MCF 10A (cell line): ENCODE results near the gene FLT3. TPM values are rescaled to one million over a fixed set of nuclear protein-coding genes. Genes with fewer than 3 reads are reported as not detected.
"Not testable (repeated sequence)": the region's sequence is repeated elsewhere in the genome, so short reads cannot be mapped to it uniquely, and the experiment has no call there.

ENCODE experiments used
- Bru-seq: library from RNA; stranded (reverse); fragments of 400-500 nt; gene quantifications from one replicate; lab custom pipeline; 2021; lab: Mats Ljungman, UMichigan
- BruChase-seq, 2 experiments: library from RNA; stranded (reverse); fragments of 400-500 nt; gene quantifications; one replicate each; lab custom pipeline; 2021; lab: Mats Ljungman, UMichigan
- BruUV-seq: library from RNA; stranded (reverse); fragments of 400-500 nt; replicated peaks from 2 replicates; lab custom pipeline; 2021; lab: Mats Ljungman, UMichigan
- CTCF ChIA-PET: fragments of 300-600 bp; sonication (Branson Sonifier 250); formaldehyde crosslinking; extraction: SDS; loops from one replicate; lab custom pipeline; 2021; ENCODE audit warnings: antibody characterized with exemption, inconsistent platforms; lab: Yijun Ruan, JAX
- POLR2A ChIA-PET: fragments of 300-600, 350-650 bp; sonication (Branson Sonifier 250); formaldehyde crosslinking; extraction: SDS; loops from one replicate; lab custom pipeline; 2020; ENCODE audit warnings: antibody characterized with exemption, inconsistent platforms; lab: Yijun Ruan, JAX
- DNase-seq: peaks from one replicate; pipeline ENCODE4 v3.0.0-alpha.2; 2018; ENCODE audit not compliant: unreplicated experiment
- H3K27ac Mint-ChIP-seq: one replicate; pipeline ENCODE4 v1.8.0; 2022; ENCODE audit warnings: mild to moderate bottlenecking, low read depth, mixed read lengths; ENCODE audit not compliant: unreplicated experiment
- H3K27me3 Mint-ChIP-seq: one replicate; pipeline ENCODE4 v1.8.0; 2022; ENCODE audit warnings: mixed read lengths; ENCODE audit not compliant: insufficient read depth, unreplicated experiment
- H3K36me3 Mint-ChIP-seq: one replicate; pipeline ENCODE4 v1.8.0; 2022; ENCODE audit warnings: mild to moderate bottlenecking, moderate library complexity, mixed read lengths; ENCODE audit not compliant: insufficient read depth, unreplicated experiment
- H3K4me1 Mint-ChIP-seq: one replicate; pipeline ENCODE4 v1.8.0; 2022; ENCODE audit warnings: mixed read lengths; ENCODE audit not compliant: insufficient read depth, unreplicated experiment
- H3K4me3 Mint-ChIP-seq: one replicate; pipeline ENCODE4 v1.8.0; 2022; ENCODE audit warnings: mild to moderate bottlenecking, moderate library complexity, mixed read lengths; ENCODE audit not compliant: unreplicated experiment
- H3K9me3 Mint-ChIP-seq: one replicate; pipeline ENCODE4 v1.8.0; 2022; ENCODE audit warnings: mixed read lengths; ENCODE audit not compliant: unreplicated experiment
- CTCF ChIP-seq: fragments of 200-600 bp; IDR thresholded peaks from one replicate; pipeline ENCODE4 v1.8.0; 2022; ENCODE audit warnings: antibody characterized with exemption, mild to moderate bottlenecking; ENCODE audit not compliant: unreplicated experiment
- intact Hi-C: fragments of 100-400 bp; cut with micrococcal nuclease; formaldehyde crosslinking; loops from 2 replicates; pipeline ENCODE4 v1.14.1; 2022
- long read RNA-seq: library from polyadenylated mRNA; stranded (forward); transcript quantifications from one replicate; pipeline ENCODE4 v2.0.0, GENCODE V29; 2022
- total RNA-seq: library from RNA; stranded (reverse); gene quantifications from 2 replicates; pipeline ENCODE4 v1.2.3, GENCODE V29; 2022

FLT3 gene
- total RNA-seq = not detected in 2 replicates
- Bru-seq, nascent RNA = percentile 2 among the genes with signal in this experiment
- percentile 16 among the genes with signal in this experiment for BruChase-seq, experiment 1, labeled RNA remaining after a 6-hour chase
- BruChase-seq, experiment 2, labeled RNA remaining after a 2-hour chase = percentile 9 among the genes with signal in this experiment
- long read RNA-seq = 0 reads

DNA sequence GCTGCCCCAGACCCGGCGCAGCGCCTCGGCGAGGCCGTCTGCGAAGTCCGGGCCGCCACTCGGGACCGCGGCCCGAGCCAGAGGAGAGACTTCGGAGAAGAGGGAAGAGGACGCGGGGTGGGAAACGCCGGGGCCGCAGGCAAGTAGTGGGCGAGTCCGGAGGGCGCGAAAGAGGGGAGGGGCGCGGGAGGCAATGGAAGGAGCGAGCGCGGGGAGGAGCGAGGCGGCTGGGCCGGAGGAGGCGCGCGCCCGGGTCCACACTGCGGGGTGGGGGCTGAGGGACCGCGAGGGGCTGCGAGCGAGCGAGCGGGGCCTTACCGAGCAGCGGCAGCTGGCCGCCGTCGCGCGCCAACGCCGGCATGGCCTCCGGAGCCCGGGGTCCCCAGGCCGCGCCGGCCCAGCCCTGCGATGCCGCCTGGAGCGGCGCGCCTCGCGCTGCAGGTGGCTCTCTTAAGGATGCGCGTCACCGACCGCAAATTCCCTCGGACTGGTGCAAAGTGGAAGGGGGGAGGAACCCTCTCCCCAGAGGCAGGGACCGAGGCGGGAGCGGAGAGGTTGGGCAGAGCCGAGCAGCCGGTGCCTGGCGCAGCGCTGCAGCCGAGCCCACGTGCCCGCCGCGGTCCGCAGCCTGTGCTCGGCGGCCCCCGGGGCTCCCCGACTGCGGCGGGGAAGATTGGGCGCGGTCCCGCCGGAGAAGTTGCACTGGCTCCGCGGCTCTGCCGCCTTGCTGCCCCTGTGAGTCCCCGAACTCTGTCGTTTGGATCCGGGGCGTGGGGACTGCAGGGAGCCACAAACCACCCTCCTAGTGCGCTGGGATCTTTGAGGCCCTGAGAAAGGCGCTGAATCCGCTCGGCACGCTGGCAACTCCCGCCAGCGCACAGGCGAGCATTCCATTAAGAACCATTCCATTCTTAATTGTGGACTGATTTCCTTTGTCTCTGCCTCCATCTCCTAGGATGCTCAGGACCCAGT lies at the start of gene FLT3:
Gene FLT3 (minus strand): TSS at position 427 of the 972 bp plus-strand sequence. CDS start 66 bp downstream, at position 361.
- peak within 1 kb of the TSS; percentile 44 for H3K4me3 Mint-ChIP-seq
- TF ChIP-seq CTCF = no peak
- peak; percentile 29 for DNase-seq
- H3K27me3 Mint-ChIP-seq = peaks cover 71% of the 10 kb centered on the region
- no peaks in the 10 kb centered on the region for H3K4me1 Mint-ChIP-seq
- intact Hi-C loops = no loop called here
- ChIA-PET CTCF (no interaction called here), POLR2A (interaction anchor here (1.1 kb wide), 1 partner anchor 15 kb away, joined by 3 read pairs; no protein-coding TSS in a partner anchor)
- no TSS peak for BruUV-seq
- H3K9me3 Mint-ChIP-seq = no peaks in the 10 kb centered on the region
- no peak within 1 kb of the TSS for H3K27ac Mint-ChIP-seq
- H3K36me3 Mint-ChIP-seq = no peaks in the 10 kb centered on the region

GRCh38 chr13:28147495-28147894 lies 47.1 kb upstream of the FLT3 start:
- no TSS peak for BruUV-seq
- intact Hi-C loops = no loop called here
- Mint-ChIP-seq H3K27ac (peak overlapping the region; percentile 39), H3K4me3 (no peak overlapping the region), H3K27me3 (no peaks in the 10 kb centered on the region), H3K4me1 (peaks cover 12% of the 10 kb centered on the region), H3K36me3 (peaks cover 13% of the 10 kb centered on the region), H3K9me3 (no peaks in the 10 kb centered on the region)
- CTCF ChIA-PET = no interaction called here
- TF ChIP-seq CTCF = no peak
- DNase-seq = no peak
- POLR2A ChIA-PET = interaction anchor here (1.4 to 1.8 kb wide), 2 partner anchors 7 to 9 kb away, joined by 4 read pairs; no protein-coding TSS in a partner anchor

DNA sequence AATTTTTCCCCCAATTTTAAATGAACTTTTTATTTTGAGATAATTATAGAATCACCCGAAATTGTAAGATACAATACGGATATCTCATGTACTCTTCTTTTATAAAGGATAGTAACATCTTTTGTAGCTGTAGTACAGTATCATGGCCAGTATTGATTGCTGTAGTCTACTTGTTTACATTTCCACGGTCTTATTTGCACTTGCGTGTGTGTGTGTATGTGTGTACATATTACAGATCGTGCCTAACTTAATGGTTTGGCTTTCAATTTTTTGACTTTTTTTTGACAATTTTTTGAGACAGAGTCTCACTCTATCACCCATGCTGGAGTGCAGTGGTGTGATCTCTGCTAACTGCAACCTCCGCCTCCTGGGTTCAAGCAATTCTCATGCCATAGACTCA lies 44.7 kb upstream of the FLT3 start:
- POLR2A ChIA-PET = no interaction called here
- no peak overlapping the region for H3K27ac Mint-ChIP-seq
- no peak for TF ChIP-seq CTCF
- peaks cover 16% of the 10 kb centered on the region for H3K4me1 Mint-ChIP-seq
- H3K36me3 Mint-ChIP-seq = peaks cover 13% of the 10 kb centered on the region
- no TSS peak for BruUV-seq
- H3K9me3 Mint-ChIP-seq = no peaks in the 10 kb centered on the region
- DNase-seq = no peak
- H3K4me3 Mint-ChIP-seq = no peak overlapping the region
- CTCF ChIA-PET = interaction anchor here (0.6 to 1.0 kb wide), 3 partner anchors 12 to 1897 kb away, joined by 3 read pairs; no protein-coding TSS in a partner anchor
- intact Hi-C loops = no loop called here
- H3K27me3 Mint-ChIP-seq = no peaks in the 10 kb centered on the region

DNA sequence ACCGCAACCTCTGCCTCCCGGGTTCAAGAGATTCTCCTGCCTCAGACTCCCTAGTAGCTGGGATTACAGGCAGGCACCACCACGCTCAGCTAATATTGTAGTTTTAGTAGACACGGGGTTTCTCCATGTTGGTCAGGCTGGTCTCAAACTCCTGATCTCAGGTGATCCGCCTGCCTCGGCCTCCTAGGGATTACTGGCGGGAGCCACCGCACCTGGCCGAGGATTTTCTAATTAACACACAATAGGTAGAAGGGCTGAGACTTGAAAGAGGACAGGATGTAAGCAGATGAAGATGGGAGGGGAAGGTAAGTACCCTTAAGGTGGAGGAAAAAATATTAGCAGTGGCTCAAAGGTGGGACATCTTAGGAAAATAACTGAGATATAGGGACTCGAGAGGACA lies 41.2 kb upstream of the FLT3 start:
- peak overlapping the region; percentile 72 for H3K27ac Mint-ChIP-seq

More for the DNA sequence above, 41.2 kb upstream of the FLT3 start:
- DNase-seq, intact Hi-C loops, H3K9me3 Mint-ChIP-seq, H3K4me3 Mint-ChIP-seq, H3K36me3 Mint-ChIP-seq, BruUV-seq, CTCF ChIA-PET, H3K27me3 Mint-ChIP-seq: not testable (repeated sequence)
- POLR2A ChIA-PET = interaction anchor here (0.6 to 1.2 kb wide), 3 partner anchors 39 to 375 kb away, joined by 3 to 4 read pairs (median 3); no protein-coding TSS in a partner anchor
- H3K4me1 Mint-ChIP-seq = peaks cover 29% of the 10 kb centered on the region
